HG03457 (cell line): ENCODE data around the gene SVIL.
"Not testable (repeated sequence)": the region's sequence is repeated elsewhere in the genome, so short reads cannot be mapped to it uniquely, and the experiment has no call there.

ENCODE experiments used
- ATAC-seq: cut with Tn5 transposase; IDR thresholded peaks from one replicate; pipeline ENCODE4 v1.9.1; 2021; ENCODE audit warnings: moderate number of reproducible peaks; ENCODE audit not compliant: unreplicated experiment

Gene SVIL

DNA sequence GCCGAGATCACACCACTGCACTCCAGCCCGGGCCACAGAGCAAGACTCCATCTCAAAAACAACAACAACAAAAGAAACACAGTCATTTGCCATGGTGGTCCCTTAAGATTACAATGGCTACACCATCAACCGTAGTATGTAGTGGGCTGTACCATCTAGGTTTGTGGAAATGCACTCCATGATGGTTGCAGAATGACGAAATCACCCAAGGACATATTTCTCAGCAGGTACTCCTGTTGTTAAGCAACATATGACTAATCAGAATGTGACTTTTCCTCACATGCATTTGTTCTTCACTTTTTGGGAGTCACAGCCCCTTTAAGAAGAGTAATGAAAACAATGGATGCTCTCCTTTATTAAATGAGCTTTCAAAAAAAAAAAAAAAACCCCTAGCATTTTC, 11.0 kb downstream of the SVIL start:
- ATAC-seq, result no peak

DNA sequence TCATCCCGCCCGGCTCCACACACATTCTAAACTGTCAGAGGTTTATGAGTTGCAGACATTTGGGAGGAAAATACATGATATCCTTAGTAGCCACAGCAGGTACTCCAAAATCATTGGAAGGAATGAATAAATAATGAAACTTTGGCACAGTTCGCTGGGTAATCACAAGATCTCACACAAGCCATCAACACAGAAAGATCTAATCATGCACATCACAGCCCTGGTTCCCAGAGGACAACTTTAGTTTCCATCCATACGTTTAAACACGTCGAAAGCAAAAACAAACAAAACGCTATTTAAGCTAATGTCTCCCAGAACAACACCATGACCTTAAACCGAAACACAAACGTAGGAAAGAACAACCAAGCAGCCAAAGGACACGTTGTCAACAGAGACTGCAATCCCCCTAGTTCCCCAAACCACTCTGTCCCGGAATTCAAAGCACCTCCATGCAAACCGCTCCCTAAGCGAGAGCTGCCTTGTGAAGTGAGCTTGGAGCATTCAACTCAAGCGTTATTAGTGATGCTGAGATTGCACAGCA, 12.3 kb downstream of the SVIL start:
- no peak for ATAC-seq

DNA sequence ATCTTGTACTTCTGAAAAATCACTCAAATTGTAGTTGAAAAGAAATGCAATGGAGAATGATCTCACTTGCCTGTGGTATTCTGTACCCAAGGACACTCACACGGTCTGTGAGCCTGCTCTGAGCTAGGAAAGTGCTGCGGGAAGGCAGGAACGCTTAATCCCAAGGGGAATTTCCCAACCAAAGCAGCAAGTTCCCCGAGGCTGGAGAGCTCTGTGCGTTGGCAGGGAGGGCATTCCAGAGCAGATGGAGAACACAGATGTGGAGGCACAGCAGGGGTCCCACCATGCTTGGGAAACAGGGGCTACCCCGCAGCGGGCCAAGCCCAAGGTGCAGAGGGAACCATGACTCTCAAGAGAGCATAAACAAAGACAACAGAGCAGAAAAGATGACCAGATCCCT, 13.6 kb downstream of the SVIL start:
- no peak for ATAC-seq

DNA sequence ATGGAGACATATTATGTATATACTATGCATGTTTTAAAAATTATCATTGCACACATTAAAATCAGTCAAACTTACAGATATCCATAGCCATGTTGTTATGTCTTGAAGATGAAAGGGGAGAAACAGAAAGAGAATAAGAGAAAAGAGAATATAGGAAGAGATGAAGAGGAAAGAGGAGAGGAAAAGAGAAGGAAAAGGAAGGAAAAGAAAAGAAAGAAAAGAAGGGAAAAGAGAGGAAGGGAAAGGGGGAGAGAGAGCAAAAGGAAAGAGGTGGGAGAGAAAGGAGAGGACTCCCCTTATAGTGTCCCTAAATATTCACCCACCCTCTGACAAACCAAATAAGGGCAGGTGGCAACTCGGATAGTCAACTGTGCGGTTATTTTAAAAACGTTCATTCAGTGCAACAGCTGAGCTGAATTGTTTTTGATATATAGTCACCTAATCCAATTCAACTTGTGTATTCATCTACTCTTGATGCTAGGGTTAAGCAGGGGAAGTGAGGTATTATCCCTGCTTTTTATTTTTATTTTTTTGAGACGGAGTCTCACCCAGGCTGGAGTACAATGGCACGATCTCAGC, 14.6 kb downstream of the SVIL start:
- ATAC-seq, result no peak

DNA sequence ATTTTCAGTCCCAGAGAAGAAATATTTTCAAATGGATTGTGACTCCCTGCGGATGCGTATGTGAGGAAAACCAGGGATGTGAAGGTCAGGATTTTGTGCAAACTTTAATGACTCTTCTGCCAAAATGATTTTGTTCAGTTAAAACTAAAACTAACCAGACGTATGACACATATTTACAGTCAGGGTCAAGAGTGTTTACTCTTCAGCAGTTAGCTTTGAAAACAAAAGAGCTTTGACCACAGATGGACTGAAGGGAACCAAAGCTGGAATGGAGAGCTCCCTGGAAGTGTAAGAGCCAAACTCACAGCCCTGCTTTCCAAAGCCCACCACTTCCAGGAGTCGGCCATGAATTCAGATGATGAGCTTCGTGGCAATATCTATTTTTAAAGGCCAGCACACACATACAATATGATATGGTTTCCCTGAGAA, 15.5 kb downstream of the SVIL start:
- ATAC-seq, result no peak

DNA sequence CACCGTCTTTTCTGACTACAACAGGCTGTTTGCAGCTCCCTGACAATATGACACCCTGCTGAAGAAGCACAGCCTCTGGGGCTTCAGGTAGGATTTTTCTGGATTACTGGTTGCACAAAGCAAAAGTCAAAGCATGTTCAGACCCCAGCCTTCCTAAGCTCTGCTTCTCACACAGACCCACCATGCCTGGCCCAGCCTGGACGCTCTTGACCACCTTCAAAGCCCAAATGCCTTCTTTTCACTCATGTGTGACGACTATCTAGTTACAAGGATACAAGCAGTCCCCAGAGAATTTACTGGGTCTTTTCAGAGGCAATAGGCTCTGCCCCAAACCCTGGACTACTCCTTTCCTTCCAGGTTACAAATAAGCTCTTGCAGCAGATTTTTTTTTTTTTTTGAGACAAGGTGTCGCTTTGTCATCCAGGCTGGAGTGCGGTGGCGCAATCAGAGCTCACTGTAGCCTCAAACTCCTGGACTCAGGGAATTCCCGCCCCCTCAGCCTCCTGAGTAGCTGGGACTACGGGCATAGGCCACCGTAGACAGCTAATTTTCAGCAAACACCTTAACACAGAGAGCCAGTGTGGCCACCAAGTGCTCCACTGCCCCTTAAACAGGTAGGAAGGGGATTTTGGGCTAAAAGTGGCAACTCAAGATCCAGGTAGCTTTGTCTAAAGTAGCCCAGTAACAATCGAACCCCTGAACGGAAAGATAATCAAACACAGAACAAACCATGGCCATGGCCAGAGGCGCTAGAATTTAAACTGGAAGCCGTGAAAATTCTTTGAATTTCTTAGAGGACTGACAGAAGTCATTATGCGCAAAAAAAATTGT, 16.2 kb downstream of the SVIL start:
- no peak for ATAC-seq

DNA sequence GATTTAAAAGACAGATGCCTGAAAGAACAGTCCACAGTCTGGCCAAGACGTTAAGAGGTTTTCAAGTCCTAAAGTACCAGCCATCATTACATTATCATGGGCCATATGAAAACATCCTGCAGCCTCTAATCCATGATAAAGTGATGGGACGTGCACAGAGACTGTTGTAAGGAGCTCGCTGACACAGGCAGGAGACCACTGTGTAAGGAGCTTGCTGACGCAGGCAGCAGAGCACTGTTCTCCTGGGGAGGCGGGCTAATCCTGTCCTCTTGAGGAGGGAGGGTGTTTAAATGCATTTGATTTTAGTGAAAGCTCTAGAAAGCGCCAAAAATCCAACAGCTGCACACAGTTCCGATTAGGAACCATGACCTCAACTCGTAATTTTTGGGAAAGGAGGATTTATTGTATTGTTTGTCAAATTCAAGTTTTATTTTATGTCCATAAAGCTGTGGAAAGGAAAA, 16.9 kb downstream of the SVIL start:
- ATAC-seq, result no peak

DNA sequence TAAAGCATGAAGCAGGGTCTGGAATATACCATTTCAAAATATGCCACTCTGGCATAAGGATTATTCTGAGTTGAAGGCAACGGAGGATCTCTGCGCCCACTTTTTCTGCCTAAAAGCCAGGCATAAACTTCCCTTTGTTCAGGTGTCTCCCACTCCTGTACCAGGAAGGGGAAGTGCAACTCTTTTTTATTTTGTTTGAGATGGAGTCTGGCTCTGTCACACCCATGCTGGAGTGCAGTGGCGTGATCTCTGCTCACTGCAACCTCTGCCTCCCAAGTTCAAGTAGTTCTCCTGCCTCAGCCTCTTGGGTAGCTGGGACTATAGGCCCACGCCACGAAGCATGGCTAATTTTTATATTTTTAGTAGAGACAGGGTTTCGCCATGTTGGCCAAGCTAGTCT, 18.2 kb downstream of the SVIL start:
- ATAC-seq, result no peak

DNA sequence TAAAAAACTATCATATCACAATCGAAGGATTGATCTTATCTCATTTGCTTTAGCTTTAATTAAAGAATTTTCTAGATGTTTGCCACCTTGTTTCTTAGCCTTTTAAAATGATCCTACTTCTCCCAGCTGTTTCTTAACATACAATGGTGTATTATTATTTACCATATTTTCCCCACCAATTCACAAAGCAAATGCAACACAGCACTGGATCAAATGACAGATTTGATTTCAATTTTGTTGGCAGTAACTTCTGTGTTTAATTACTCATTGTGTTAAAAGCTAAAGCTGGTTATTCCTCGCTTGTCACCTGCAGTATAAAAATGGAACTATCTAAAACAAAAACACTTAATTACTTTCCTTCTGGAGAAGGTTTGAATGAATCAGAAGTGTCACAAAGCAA, 19.6 kb downstream of the SVIL start:
- ATAC-seq, result no peak

DNA sequence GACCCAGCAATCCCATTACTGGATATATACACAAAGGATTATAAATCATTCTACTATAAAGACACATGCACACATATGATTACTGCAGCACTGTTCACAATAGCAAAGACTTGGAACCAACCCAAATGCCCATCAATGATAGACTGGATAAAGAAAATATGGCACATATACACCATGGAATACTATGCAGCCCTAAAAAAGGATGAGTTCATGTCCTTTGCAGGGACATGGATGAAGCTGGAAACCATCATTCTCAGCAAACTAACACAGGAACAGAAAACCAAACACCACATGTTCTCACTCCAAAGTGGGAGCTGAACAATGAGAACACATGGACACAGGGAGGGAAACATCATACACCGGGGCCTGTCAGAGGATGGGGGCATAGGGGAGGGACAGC, 20.5 kb downstream of the SVIL start:
- not testable (repeated sequence) for ATAC-seq

DNA sequence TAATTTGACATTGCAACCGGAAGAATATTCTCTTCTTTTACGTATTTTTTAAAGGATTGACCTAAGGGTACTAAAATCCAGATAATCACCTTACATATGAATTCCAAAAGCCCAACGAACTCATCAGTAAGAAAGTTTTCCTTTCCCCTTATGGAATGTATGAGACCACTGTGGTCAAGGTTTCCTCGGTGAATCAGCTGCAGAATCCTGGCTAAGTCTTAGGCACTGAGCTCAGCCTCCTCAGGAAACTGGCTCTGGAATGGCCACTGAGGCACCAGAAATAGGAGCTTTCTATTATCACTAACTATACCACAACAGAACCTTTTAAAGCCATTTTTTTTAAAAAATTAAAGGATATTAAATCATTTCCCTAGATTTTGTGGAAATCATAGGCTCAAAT, 21.0 kb downstream of the SVIL start:
- no peak for ATAC-seq

DNA sequence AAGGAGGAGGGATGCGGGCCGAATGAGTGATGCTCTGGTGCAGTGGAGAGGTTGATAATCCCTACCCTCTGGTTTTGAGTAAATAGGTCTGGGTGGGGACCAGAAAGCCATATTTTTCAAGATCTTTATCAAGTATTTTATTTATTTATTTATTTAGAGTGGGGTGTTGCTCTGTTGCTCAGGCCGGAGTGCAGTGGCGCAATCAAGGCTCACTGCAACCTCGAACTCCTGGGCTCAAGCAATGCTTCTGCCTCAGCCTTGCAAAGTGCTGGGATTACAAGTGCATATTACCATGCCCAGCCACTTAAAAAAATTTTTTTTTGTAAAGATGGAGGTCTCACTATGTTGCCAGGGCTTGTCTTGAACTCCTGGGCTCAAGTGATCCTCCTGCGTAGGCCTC, 21.6 kb downstream of the SVIL start:
- no peak for ATAC-seq

DNA sequence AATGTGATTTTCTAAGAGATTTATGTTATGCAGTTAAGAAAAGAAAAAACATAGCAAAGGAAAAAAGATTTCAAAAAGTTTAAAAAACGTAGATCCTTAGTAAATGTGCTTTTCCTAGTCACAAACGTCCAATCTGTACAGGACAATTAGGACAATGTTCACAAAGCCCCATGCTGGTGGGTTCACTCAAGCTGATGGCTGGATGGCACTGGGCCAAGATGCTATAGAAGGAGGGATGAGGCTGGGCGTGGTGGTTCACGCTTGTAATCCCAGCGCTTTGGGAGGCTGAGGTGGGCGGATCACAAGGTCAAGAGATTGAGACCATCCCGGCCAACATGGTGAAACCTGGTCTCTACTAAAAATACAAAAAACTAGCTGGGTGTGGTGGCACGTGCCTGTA, 22.1 kb downstream of the SVIL start:
- no peak for ATAC-seq

DNA sequence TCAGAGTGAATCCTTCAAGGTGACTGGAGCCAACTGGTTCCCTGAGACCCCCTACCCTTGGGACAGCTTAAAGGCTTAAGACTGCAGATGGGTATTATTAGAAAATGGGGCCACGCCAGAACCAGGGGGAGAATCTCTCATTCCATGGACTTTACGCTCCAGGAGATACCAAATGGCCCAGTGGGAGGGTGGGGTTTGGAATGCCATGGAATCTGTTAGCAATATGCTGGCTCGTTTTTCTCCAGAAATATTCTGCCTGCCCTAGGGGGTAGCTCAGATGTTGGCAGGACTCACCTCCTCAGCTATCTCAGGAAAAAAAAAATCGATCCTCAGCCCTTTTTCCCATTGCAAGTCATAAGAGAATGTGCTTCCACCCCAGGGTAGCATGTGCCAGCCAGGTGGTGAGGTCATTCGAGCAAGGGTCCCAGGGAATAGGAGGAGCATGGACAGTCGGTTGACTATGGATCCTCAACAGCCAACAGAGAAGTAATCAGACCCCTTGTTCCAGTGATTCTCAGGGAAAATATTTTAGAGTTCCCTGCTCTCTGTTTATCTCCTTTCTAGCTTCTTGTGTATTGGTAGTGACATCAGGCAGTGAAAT, 22.9 kb downstream of the SVIL start:
- ATAC-seq, result no peak

DNA sequence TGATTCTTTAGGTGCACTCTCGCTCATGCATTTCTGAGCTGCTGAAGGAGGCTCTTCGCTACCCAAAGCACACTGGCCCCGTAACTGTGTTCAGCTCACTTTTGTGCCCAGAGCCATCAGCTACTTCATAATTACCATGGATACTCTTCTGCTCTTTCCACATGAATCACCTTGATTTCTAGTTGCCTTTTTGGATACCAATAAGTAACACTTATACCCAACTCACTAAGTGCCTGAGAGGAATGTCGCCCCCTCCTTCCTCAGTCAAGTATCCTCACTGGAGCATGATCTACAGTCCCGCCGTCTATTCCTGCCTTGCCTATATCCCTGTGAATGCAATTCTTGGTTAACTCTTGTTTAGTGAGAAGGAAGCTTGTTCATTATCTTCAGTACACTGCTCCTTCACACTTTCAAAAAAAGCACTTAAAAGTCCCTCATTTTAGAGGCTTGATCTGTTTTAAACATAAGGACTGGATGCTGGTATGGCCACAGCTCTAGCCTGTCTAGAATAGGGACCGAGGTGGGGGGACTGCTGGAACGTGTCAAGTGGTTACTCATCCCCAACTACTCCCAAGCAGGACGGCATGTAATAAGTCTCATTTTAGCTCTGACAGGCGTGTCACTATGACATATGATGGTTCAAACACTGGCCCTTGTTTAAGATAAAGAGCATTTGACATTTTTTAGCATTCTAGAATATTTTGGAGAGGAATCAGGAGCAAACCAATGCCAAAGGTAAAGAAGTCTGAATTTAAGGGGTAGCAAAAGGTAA, 23.7 kb downstream of the SVIL start:
- no peak for ATAC-seq

DNA sequence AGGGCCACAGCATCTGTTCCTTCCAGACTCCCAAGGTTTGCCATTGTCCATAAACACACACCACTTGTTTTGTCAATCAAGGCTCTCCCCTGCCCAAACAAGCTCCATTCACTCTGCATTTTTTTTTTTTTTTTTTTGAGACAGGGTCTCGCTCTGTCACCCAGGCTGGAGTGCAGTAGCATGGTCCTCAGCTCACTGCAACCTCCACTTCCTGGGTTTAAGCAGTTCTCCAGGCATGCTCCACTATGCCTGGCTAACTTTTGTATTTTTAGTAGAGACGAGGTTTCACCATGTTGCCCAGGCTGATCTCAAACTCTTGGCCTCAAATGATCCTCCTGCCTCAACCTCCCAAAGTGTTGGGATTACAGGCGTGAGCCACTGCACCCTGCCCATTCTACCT, 24.4 kb downstream of the SVIL start:
- ATAC-seq, result not testable (repeated sequence)

DNA sequence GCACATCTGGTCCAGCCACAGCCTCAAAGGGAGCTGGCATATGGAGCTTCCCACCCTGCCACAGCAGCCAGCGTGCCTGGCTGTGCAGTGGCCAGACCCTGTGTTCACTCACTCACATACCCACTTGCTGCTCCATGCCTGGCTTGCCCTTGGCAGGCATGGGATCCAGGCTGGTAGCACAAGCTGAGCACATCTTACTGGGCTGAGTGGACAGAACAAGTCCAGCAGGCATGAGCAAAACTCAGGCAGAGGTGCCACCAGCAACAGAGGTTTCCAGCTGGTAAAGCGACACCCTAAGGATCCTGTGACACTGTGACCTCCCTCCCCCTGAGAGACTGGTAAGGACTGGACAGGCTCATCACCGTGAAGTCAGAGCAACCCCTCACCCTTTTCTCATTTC, 25.1 kb downstream of the SVIL start:
- no peak for ATAC-seq

DNA sequence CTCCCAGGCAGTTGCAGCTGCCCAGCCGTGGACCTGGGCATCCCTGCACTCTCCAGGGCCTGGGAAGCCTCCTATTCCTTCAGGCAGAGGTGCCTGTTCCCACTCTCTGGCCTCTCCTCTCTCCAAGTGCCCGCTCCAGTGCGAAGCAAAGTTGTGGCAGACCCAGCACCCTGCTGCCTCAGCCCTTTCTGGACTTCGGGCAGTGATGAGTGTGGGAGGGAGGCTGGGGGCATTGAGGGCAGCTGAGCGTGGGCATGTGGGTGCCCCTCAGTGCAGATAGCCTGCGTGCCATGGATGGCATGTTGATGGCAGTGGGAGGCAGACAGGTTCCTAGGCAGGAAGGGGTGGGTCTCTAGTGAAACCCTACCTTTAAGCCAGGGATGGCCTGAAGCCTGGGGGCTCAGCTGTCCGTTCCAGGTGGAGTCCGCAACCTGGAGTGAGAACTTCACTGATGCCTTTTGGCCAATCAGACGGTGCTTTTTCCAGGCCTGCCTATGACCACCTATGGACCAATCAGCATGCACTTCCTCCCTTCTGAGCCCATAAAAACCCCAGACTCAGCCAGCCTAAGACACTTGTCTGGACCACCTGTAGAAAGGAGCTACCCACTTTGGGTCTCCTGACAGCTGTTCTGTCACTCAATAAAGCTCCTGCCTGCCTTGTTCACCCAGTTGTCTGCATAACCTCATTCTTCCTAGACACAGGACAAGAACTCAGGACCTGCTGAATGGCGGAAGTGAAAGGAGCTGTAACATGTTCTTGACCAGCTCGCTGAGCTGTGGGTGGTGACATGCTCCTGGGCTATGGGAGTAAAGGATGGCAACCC, 26.1 kb downstream of the SVIL start:
- no peak for ATAC-seq

DNA sequence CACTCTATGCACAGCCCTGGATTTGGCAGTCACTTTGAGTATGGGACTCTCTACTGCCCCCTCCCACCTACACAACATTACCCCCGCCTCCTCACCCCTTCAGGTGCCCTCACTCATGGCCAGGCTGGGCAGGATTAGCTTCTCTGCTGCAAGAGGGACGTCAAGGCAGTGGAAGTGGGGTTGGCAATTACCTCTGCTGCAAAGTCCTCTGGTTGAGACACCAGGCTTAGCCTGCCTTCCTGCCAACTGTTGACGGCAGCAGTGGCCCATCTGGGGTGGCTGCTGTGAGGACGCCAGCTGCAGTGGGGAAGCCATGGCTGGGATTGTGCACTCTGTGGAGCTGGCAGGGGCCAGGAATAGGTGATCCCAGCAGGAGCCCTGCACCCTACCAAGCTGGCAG, 26.7 kb downstream of the SVIL start:
- no peak for ATAC-seq

DNA sequence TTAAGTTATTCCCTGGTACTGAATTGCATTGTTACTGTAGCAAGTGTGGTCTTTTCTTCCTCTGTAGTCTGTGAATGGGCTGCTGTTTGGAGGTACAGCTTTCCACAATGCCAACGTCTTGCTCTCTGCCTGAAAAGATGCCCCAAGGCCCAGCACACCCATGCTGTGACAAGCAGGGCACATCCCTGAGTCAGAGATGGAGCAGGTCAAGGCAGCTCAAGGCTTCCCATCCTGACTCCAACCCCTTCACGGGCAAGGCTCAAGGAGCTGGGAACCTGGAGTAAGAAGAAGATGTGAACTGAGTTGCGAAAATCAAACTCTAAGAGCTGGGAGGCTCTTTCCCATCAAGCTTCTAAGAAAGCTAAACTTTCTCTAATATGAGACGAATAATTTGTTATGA, 27.2 kb downstream of the SVIL start:
- no peak for ATAC-seq
